Neutrophil (primary cell): ENCODE results near the gene SSPN.

Experiments
- H3K27ac ChIP-seq: fragments of 200-600 bp; sonication (generic); 2 replicates; pipeline ENCODE4 v1.5.1; 2016; ENCODE audit warnings: mild to moderate bottlenecking, moderate library complexity
- H3K27me3 ChIP-seq: fragments of 200-600 bp; sonication (generic); 2 replicates; pipeline ENCODE4 v1.6.0; 2016; ENCODE audit warnings: mild to moderate bottlenecking
- H3K36me3 ChIP-seq: fragments of 200-600 bp; sonication (generic); 2 replicates; pipeline ENCODE4 v1.5.1; 2017
- H3K4me1 ChIP-seq, 2 experiments: fragments of 200-600 bp in 1 of 2; sonication (generic) in 1 of 2; 1 replicate in 1 of 2; 2 replicates in 1 of 2; pipeline versions ENCODE4 v1.5.1 to v1.6.1; 2013 to 2016; ENCODE audit warnings: low read depth in 1 of 2, low read length in 1 of 2, mild to moderate bottlenecking in 1 of 2, moderate library complexity in 1 of 2; ENCODE audit not compliant: control insufficient read depth in 1 of 2, insufficient read depth in 1 of 2
- H3K4me3 ChIP-seq, 2 experiments: fragments of 200-600 bp in 1 of 2; sonication (generic) in 1 of 2; 1 replicate in 1 of 2; 2 replicates in 1 of 2; pipeline ENCODE4 v1.5.1; 2013 to 2016; ENCODE audit warnings: low read depth in 1 of 2, low read length in 1 of 2, mild to moderate bottlenecking in 1 of 2, moderate library complexity in 1 of 2
- H3K9me3 ChIP-seq: fragments of 200-600 bp; sonication (generic); 2 replicates; pipeline ENCODE4 v1.5.1; 2016
- CTCF ChIP-seq: fragments of 200-600 bp; sonication (generic); IDR thresholded peaks from 2 replicates; pipeline ENCODE4 v1.5.1; 2016; ENCODE audit warnings: antibody characterized with exemption

SSPN gene

DNA sequence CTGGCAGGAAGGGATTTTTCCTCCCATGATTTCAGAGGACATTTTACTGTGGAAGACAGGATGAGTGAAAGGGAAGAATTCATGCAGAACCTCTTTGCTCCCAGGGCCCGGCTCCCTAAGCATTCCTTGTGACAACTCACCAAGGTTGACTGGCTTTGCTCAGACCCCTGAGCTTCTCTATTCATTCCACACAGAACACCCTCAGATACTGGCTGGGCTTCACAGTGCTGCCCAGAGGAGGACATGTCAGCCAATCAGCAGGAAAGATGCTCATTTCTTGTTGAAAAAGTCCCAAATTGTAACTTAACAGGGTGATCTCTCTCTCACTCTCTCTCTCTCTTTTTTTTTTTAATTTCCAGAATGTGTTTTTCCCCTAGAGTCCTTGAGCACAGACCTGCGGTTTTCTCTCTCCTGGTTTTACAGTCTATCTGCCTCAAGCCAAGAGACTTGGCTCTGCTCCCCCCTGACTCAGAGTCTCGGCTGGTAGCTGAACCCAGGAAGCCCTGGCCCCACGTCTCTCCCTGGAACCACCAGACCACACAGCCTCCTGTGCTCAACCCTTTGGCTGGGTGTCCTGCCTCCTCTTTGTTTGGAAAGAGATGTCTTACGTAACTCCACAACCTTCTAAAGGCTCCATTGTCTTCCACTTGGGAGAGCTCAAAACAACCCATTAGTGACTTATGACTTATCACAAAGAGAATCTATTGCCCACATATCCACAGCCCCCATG is 43.9 kb downstream of the SSPN start:
- H3K27me3 ChIP-seq = no peaks in the 10 kb centered on the region
- no peaks in the 10 kb centered on the region for H3K36me3 ChIP-seq
- no peaks in the 10 kb centered on the region for H3K4me1 ChIP-seq
- H3K4me3 ChIP-seq = no peak overlapping the region
- no peak overlapping the region for H3K27ac ChIP-seq
- no peak for TF ChIP-seq CTCF
- no peaks in the 10 kb centered on the region for H3K9me3 ChIP-seq

DNA sequence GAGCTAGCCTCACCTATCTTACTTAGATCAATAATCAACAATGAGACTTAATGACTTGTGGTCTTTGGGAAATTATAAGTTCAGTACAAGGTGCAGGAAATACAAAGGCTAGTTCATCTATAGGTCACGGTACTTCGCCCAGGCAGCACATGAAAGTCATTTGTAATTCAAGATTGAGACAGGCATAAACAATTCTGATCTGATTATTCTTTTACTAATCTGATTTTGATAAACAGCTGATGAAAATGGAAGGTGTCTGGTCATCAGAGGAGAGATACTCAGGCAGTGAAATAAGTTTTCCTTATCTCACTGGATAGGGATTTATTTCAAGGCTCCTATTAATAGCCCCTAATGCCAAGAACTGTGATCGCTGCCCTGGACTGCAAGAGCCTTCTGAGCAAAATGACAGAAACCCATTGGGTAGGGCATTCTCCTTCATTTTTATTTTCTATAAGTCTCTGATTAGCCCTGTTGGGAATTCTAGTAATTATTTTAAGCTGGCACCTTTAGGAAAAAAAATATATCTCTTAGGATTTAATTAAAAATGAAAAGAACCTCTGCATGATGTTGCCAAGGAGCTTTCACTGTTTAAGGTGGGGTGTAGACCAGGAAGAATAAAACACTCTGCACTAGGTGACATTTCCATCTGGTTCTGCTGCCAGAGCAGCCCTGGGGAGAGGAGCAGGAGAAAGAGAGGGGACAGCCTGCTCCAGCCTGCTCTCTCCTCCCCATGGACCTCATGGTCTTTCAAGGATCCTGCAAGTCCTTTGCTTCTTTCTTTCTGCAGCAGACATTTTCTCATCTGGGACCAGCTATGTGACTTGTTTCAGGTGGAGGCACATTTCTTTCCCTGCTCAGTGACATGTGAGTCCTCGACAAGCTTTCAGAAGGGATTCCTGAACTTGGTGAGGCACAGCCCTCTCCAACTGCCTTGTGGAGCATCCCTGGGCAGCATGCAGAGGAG is 44.8 kb downstream of the SSPN start:
- Histone ChIP-seq H3K27me3 (no peaks in the 10 kb centered on the region), H3K27ac (no peak overlapping the region), H3K9me3 (no peaks in the 10 kb centered on the region), H3K4me3 (no peak overlapping the region), H3K36me3 (no peaks in the 10 kb centered on the region), H3K4me1 (no peaks in the 10 kb centered on the region)
- TF ChIP-seq CTCF = no peak

DNA sequence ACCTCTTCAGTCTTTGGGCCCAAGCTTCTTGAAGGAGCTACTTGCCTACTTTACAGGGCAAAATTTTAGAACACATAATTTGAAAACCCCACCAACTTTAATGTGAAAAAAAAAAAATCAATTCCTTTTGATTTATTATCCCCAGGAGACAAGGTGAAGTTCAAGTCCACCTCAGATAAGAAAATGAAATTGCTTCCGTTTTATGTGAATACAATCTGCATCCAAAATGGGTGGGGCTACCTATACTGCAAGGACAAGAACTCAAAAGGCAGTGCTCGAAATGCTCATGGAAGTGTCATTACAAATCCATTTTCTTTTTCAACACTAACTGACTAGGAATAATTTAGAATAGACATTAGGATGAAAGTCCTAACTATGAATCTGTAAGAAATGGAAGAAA is 45.7 kb downstream of the SSPN start:
- no peak overlapping the region for H3K27ac ChIP-seq
- H3K4me1 ChIP-seq = no peaks in the 10 kb centered on the region
- no peak for TF ChIP-seq CTCF
- no peaks in the 10 kb centered on the region for H3K9me3 ChIP-seq
- no peaks in the 10 kb centered on the region for H3K27me3 ChIP-seq
- H3K4me3 ChIP-seq = no peak overlapping the region
- H3K36me3 ChIP-seq = no peaks in the 10 kb centered on the region

DNA sequence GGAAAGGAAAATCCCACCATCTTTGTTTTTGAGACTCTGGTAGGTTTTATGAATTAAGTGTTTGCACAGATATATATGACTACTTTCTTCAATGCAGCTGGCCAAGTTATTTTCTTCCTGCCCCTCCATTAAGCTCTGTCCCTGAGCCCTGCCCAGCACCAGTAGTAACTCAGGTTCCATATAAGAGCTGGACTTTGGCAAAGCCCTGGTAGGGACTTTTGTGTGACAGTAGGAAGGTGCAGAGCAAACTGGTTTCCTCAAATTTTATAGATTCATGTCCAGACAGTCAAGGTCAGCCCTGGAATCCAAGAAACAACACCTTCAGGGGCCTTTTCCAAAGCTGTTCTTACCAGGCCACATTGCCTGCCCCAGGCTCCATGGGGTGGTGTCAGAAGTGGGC is 47.3 kb downstream of the SSPN start:
- TF ChIP-seq CTCF = no peak
- H3K27ac ChIP-seq = no peak overlapping the region
- no peaks in the 10 kb centered on the region for H3K27me3 ChIP-seq
- no peaks in the 10 kb centered on the region for H3K36me3 ChIP-seq
- H3K9me3 ChIP-seq = no peaks in the 10 kb centered on the region
- H3K4me3 ChIP-seq = no peak overlapping the region
- no peaks in the 10 kb centered on the region for H3K4me1 ChIP-seq

DNA sequence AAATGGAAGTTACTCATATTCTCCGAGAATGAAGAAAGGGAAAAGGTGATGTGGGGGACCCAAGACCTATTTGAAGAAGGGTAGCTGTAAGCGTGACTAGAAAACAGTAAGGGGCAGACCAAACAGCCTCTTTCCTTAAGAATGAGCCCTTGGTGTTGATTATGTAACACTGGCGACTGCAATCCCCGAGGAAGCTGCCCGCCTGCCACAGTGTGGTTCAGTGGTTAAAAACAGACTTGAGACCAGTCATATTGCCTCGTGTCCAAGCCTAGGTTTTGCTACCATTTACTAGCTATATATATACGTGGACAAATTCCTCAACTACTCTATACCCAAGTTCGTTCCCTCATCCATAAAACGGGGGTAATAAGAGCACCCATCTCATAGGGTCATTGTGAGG is 49.1 kb downstream of the SSPN start:
- Histone ChIP-seq H3K9me3 (no peaks in the 10 kb centered on the region), H3K27me3 (no peaks in the 10 kb centered on the region), H3K36me3 (no peaks in the 10 kb centered on the region), H3K4me1 (no peaks in the 10 kb centered on the region), H3K4me3 (no peak overlapping the region), H3K27ac (no peak overlapping the region)
- TF ChIP-seq CTCF = no peak
